GM23338 (cell line): ENCODE data around the gene ATP6V1F. TPM values are rescaled to one million over a fixed set of nuclear protein-coding genes. Genes with fewer than 3 reads are reported as not detected.
A peak's percentile ranks its signal among the peaks of the same experiment; 100 is the strongest.

Experiments used
- ATAC-seq: fragments of 200-7000 bp; cut with Tn5 transposase; 3 replicates; pipeline ENCODE4 v1.9.1; 2020
- DNase-seq: peaks from one replicate; pipeline ENCODE4 v3.0.0-alpha.2; 2015; ENCODE audit warnings: low spot score
- H2AFZ ChIP-seq: fragments of 200-600 bp; sonication (generic); 2 replicates; pipeline ENCODE4 v1.8.0; 2016; ENCODE audit warnings: antibody characterized with exemption, mild to moderate bottlenecking, moderate library complexity
- H3F3A ChIP-seq: fragments of 200-600 bp; sonication (generic); replicated peaks from 2 replicates; pipeline ENCODE4 v1.8.0; 2017; ENCODE audit warnings: antibody characterized with exemption, mixed run types, low read depth
- H3K27ac ChIP-seq: fragments of 200-600 bp; sonication (generic); 2 replicates; pipeline ENCODE4 v1.6.1; 2016; ENCODE audit warnings: low read depth
- H3K27me3 ChIP-seq: fragments of 200-600 bp; sonication (generic); 2 replicates; pipeline ENCODE4 v1.8.0; 2016; ENCODE audit warnings: mild to moderate bottlenecking, mixed run types, moderate library complexity; ENCODE audit not compliant: insufficient read depth
- H3K36me3 ChIP-seq: fragments of 200-600 bp; sonication (generic); 2 replicates; pipeline ENCODE4 v1.8.0; 2016; ENCODE audit warnings: mild to moderate bottlenecking; ENCODE audit not compliant: insufficient read depth
- H3K4me1 ChIP-seq: fragments of 200-600 bp; sonication (generic); 2 replicates; pipeline ENCODE4 v1.8.0; 2016; ENCODE audit warnings: mild to moderate bottlenecking, moderate library complexity; ENCODE audit not compliant: insufficient read depth
- H3K4me2 ChIP-seq: fragments of 200-600 bp; sonication (generic); 2 replicates; pipeline ENCODE4 v1.7.1; 2017; ENCODE audit warnings: mixed run types
- H3K4me3 ChIP-seq: fragments of 200-600 bp; sonication (generic); 2 replicates; pipeline ENCODE4 v1.6.1; 2016; ENCODE audit warnings: mixed run types
- H3K79me2 ChIP-seq: fragments of 200-600 bp; sonication (generic); replicated peaks from 2 replicates; pipeline ENCODE4 v1.8.0; 2017; ENCODE audit warnings: mild to moderate bottlenecking; ENCODE audit not compliant: insufficient read depth
- H3K9me2 ChIP-seq: fragments of 200-600 bp; sonication (generic); 2 replicates; pipeline ENCODE4 v1.8.0; 2017; ENCODE audit not compliant: insufficient read depth
- H4K20me1 ChIP-seq: fragments of 200-600 bp; sonication (generic); replicated peaks from 2 replicates; pipeline ENCODE4 v1.8.0; 2017; ENCODE audit warnings: mild to moderate bottlenecking; ENCODE audit not compliant: insufficient read depth
- H3K27ac Mint-ChIP-seq: 2 replicates; pipeline ENCODE4 v1.8.0; 2020; ENCODE audit warnings: inconsistent platforms, mild to moderate bottlenecking, moderate library complexity, mixed read lengths
- H3K27me3 Mint-ChIP-seq: 3 replicates; pipeline ENCODE4 v1.8.0; 2022; ENCODE audit warnings: low read depth, mild to moderate bottlenecking, moderate library complexity, mixed read lengths, inconsistent platforms; ENCODE audit not compliant: insufficient read depth, poor library complexity
- H3K36me3 Mint-ChIP-seq: 3 replicates; pipeline ENCODE4 v1.8.0; 2021; ENCODE audit warnings: low read depth, mild to moderate bottlenecking, inconsistent platforms, moderate library complexity, mixed read lengths
- H3K4me1 Mint-ChIP-seq: 3 replicates; pipeline ENCODE4 v1.8.0; 2020; ENCODE audit warnings: mild to moderate bottlenecking, inconsistent platforms, mixed read lengths
- H3K4me3 Mint-ChIP-seq: 3 replicates; pipeline ENCODE4 v1.8.0; 2021; ENCODE audit warnings: moderate library complexity, mild to moderate bottlenecking, inconsistent platforms, mixed read lengths
- H3K9me3 Mint-ChIP-seq: 3 replicates; pipeline ENCODE4 v1.8.0; 2020; ENCODE audit warnings: moderate library complexity, mild to moderate bottlenecking, inconsistent platforms, mixed read lengths
- CREB1 ChIP-seq: fragments of 250-450 bp; sonication (Bioruptor Pico); IDR thresholded peaks from 2 replicates; pipeline ENCODE4 v1.5.0; 2020; ENCODE audit warnings: low read depth, mild to moderate bottlenecking, moderate library complexity
- CTCF ChIP-seq, 2 experiments: fragments of 200-600 bp in 1 of 2; sonication (generic) in 1 of 2; conservative IDR thresholded peaks; 2 replicates each; pipeline versions ENCODE4 v1.5.1 to v1.6.1; 2016 to 2017; ENCODE audit warnings: antibody characterized with exemption in 2 of 2, low read depth in 2 of 2, mild to moderate bottlenecking in 2 of 2, moderate library complexity in 1 of 2
- ETS1 ChIP-seq: IDR thresholded peaks from 2 replicates; pipeline ENCODE4 v1.6.1; 2016; ENCODE audit warnings: antibody characterized with exemption
- JUNB ChIP-seq: IDR thresholded peaks from one replicate; pipeline ENCODE4 v1.6.1; 2016; ENCODE audit warnings: antibody characterized with exemption; ENCODE audit not compliant: unreplicated experiment
- NANOG ChIP-seq: IDR thresholded peaks from 2 replicates; pipeline ENCODE4 v1.6.1; 2016; ENCODE audit warnings: antibody characterized with exemption, borderline replicate concordance
- POLR2AphosphoS5 ChIP-seq: IDR thresholded peaks from 2 replicates; pipeline ENCODE4 v1.6.1; 2016; ENCODE audit warnings: antibody characterized with exemption, low read depth
- REST ChIP-seq: IDR thresholded peaks from one replicate; pipeline ENCODE4 v1.6.1; 2018; ENCODE audit warnings: antibody characterized with exemption; ENCODE audit not compliant: unreplicated experiment
- STAT1 ChIP-seq: IDR thresholded peaks from one replicate; pipeline ENCODE4 v1.6.1; 2016; ENCODE audit warnings: antibody characterized with exemption; ENCODE audit not compliant: unreplicated experiment
- ZNF114 ChIP-seq: fragments of 250-450 bp; sonication (Bioruptor Pico); IDR thresholded peaks from 2 replicates; pipeline ENCODE4 v1.5.0; 2020; ENCODE audit warnings: mild to moderate bottlenecking, moderate library complexity
- polyA plus RNA-seq: library from polyadenylated mRNA; unstranded; fragments of >200 nt; fragmentation: Nextera tagmentation; extraction: Ambion mirVana; gene quantifications from 2 replicates; pipeline ENCODE4 v1.2.1, GENCODE V29; 2016
- total RNA-seq: library from RNA; depleted of rRNA; stranded (reverse); fragments of >200 nt; shearing (Covaris generic); gene quantifications from 2 replicates; pipeline ENCODE4 v1.2.3, GENCODE V29; 2014

The ATP6V1F gene
- total and polyA plus RNA-seq, 2 experiments from 2014 or later: 66.5 to 271 TPM

GRCh38 chr7:128871050-128871449, 8.4 kb downstream of the ATP6V1F start (continued):
- TF ChIP-seq CTCF (conservative IDR thresholded peaks at IDR 0.05; ENCODE audit: low read depth in 2 of 2) (no peak), REST (no peak), ZNF114 (CRISPR knock-in tag) (no peak), CREB1 (CRISPR knock-in tag) (no peak), JUNB (no peak), NANOG (no peak), POLR2AphosphoS5 (no peak), ETS1 (no peak)

GRCh38 chr7:128872394-128872824, 9.8 kb downstream of the ATP6V1F start:
- Histone ChIP-seq H3K36me3 (no peaks in the 10 kb centered on the region), H3K27me3 (peaks cover 49% of the 10 kb centered on the region), H3K4me1 (peaks cover 19% of the 10 kb centered on the region), H3K27ac (no peak overlapping the region), H3K9me2 (no peaks in the 10 kb centered on the region), H2AFZ (no peak overlapping the region; the same call in 1 of the 2 replicates), H3F3A (0 out of 2 replicates have a peak, but pooled peaks cover 12% of the 10 kb centered on the region), H4K20me1 (peaks cover 3% of the 10 kb centered on the region; the same call in 1 of the 2 replicates), H3K4me3 (no peak overlapping the region), H3K79me2 (no peaks in the 10 kb centered on the region), H3K4me2 (no peak overlapping the region)
- Mint-ChIP-seq H3K4me3 (no peak overlapping the region; the same call in 2 of the 3 replicates), H3K27ac (no peak overlapping the region), H3K36me3 (no peaks in the 10 kb centered on the region; the same call in 2 of the 3 replicates), H3K9me3 (no peaks in the 10 kb centered on the region; the same call in 2 of the 3 replicates), H3K27me3 (peaks cover 36% of the 10 kb centered on the region), H3K4me1 (peaks cover 21% of the 10 kb centered on the region)
- TF ChIP-seq CTCF (conservative IDR thresholded peaks at IDR 0.05; ENCODE audit: low read depth in 2 of 2) (peak; percentile 54 to 66), JUNB (no peak), POLR2AphosphoS5 (no peak), STAT1 (no peak)
- DNase-seq (peak; percentile 84), ATAC-seq (peak; percentile 40)
